ENCODE data around the gene RAP2C. TPM values are rescaled to one million over a fixed set of nuclear protein-coding genes. Genes with fewer than 3 reads are reported as not detected.

The RAP2C gene
- total and polyA plus RNA-seq, 2 experiments from 2014 or later: 14.5 to 25.0 TPM

- TF ChIP-seq EZH2 (IDR thresholded peaks at IDR 0.05; ENCODE audit: low read depth, unreplicated experiment): no peak
- TF ChIP-seq CREB1 (CRISPR knock-in tag; IDR thresholded peaks at IDR 0.05; ENCODE audit: low read depth): no peak
These were observed 37.9 kb downstream of the RAP2C start (continued) for GRCh38 chrX:132181364-132181763.

GRCh38 chrX:132180929-132181328 lies 38.3 kb downstream of the RAP2C start:
- no peaks in the 10 kb centered on the region for H4K20me1 ChIP-seq (replicated peaks; ENCODE audit: insufficient read depth)
- H3K9me3 Mint-ChIP-seq: no peaks in the 10 kb centered on the region

More at GRCh38 chrX:132180929-132181328, 38.3 kb downstream of the RAP2C start:
- H3K27ac Mint-ChIP-seq: no peak overlapping the region
- H3K27me3 Mint-ChIP-seq (ENCODE audit: insufficient read depth, low read depth, poor library complexity): peaks cover 1% of the 10 kb centered on the region
- ATAC-seq: no peak
- TF ChIP-seq REST (IDR thresholded peaks at IDR 0.05; ENCODE audit: unreplicated experiment) (no peak), STAT1 (IDR thresholded peaks at IDR 0.05; ENCODE audit: unreplicated experiment) (no peak), CTCF (conservative IDR thresholded peaks at IDR 0.05; ENCODE audit: low read depth in 2 of 2) (no peak), NANOG (IDR thresholded peaks at IDR 0.05; ENCODE audit: borderline replicate concordance) (no peak), CREB1 (CRISPR knock-in tag; IDR thresholded peaks at IDR 0.05; ENCODE audit: low read depth) (no peak), ZNF331 (CRISPR knock-in tag; IDR thresholded peaks at IDR 0.05; ENCODE audit: low read depth) (no peak), POLR2AphosphoS5 (IDR thresholded peaks at IDR 0.05; ENCODE audit: low read depth) (no peak), ZNF462 (CRISPR knock-in tag; IDR thresholded peaks at IDR 0.05) (no peak), EZH2phosphoT487 (IDR thresholded peaks at IDR 0.05; ENCODE audit: unreplicated experiment) (no peak), ETS1 (IDR thresholded peaks at IDR 0.05) (no peak), JUNB (IDR thresholded peaks at IDR 0.05; ENCODE audit: unreplicated experiment) (no peak), EZH2 (IDR thresholded peaks at IDR 0.05; ENCODE audit: low read depth, unreplicated experiment) (no peak), ZNF114 (CRISPR knock-in tag; IDR thresholded peaks at IDR 0.05) (no peak)
- Histone ChIP-seq H3K27ac (ENCODE audit: low read depth) (no peak overlapping the region), H3K79me2 (replicated peaks; ENCODE audit: insufficient read depth) (no peaks in the 10 kb centered on the region), H3F3A (replicated peaks; ENCODE audit: low read depth) (no peaks in the 10 kb centered on the region), H3K9me2 (ENCODE audit: insufficient read depth) (no peaks in the 10 kb centered on the region), H3K4me3 (no peak overlapping the region), H3K4me1 (ENCODE audit: insufficient read depth) (no peaks in the 10 kb centered on the region), H3K27me3 (ENCODE audit: insufficient read depth) (no peaks in the 10 kb centered on the region), H3K4me2 (no peak overlapping the region), H2AFZ (no peak overlapping the region), H3K36me3 (ENCODE audit: insufficient read depth) (no peaks in the 10 kb centered on the region)
- H3K4me3 Mint-ChIP-seq: no peak overlapping the region
- DNase-seq (ENCODE audit: low spot score): no peak
- H3K4me1 Mint-ChIP-seq: peaks cover 5% of the 10 kb centered on the region; the same call in 2 of the 3 replicates
- H3K36me3 Mint-ChIP-seq (ENCODE audit: low read depth): no peaks in the 10 kb centered on the region

Data from GM23338 (cell line).